ENCODE measurements around the gene ESPNL. TPM values are rescaled to one million over a fixed set of nuclear protein-coding genes. Genes with fewer than 3 reads are reported as not detected.

The ESPNL gene
- total RNA-seq, 4 donors from 2014 or later, result 0.78 to 1.3 (median 0.83) TPM; not detected in 1

DNA sequence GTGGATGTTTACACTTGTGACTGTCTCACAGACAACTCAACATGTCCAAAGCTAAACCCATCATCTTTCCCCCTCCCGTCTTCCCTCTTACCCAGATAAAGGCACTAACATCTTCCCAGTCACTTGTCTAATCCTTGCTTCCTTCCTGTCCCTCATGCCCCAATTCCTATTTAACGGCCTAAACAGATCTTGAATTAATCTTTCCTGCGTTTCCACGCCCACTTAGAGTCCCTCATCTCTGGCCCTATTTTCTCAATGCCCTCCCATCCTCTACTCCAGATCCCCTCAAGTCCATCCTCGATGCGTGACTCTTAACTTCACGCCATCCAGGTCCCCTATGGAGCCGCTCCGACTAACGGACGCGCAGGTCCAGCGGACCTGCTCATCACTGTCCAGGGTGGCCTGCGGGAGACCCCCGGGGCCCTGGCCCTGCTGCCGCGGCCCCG, 40.0 kb upstream of the ESPNL start:
- no peak for DNase-seq (ENCODE audit: extremely low spot score)
- Histone ChIP-seq H3K36me3 (peaks cover 0 to 9% (median 1%) of the 10 kb centered on the region in 4 donors), H3K27me3 (no peaks in the 10 kb centered on the region), H3K4me1 (peaks cover 10 to 27% (median 20%) of the 10 kb centered on the region in 4 donors), H3K4me3 (peak overlapping the region; percentile 64 to 93 (median 86)), H3K9me3 (no peaks in the 10 kb centered on the region), H3K27ac (replicated peaks in 1 of 4) (peak overlapping the region; percentile 90 to 95 (median 92))
- intact Hi-C loops (cut with DNase I), result loop anchor here (2.0 to 10.0 kb wide), 3 partner anchors 93 to 201 kb away; partner anchors contain the start of genes RAMP1 and UBE2F
- 4% methylated on average over 14 of the region's 18 CpGs for WGBS
- TF ChIP-seq POLR2AphosphoS5 (IDR thresholded peaks at IDR 0.05) (no peak), CTCF (IDR thresholded peaks at IDR 0.05) (no peak), POLR2A (IDR thresholded peaks at IDR 0.05; ENCODE audit: low read depth) (no peak), EP300 (IDR thresholded peaks at IDR 0.05) (no peak)

GRCh38 chr2:238060542-238061314, 39.4 kb upstream of the ESPNL start, which contains the start of gene SCLY:
Gene SCLY, plus strand, starts transcription at chr2:238061001. Its CDS starts 54 bp downstream, at chr2:238061055.
- DNase-seq (ENCODE audit: extremely low spot score), result peak; percentile 99
- Histone ChIP-seq H3K9me3 (no peaks in the 10 kb centered on the region), H3K4me1 (peaks cover 10 to 27% (median 20%) of the 10 kb centered on the region in 4 donors), H3K27me3 (no peaks in the 10 kb centered on the region), H3K27ac (replicated peaks in 1 of 4) (peak within 1 kb of the TSS; percentile 90 to 95 (median 92)), H3K4me3 (peak within 1 kb of the TSS; percentile 64 to 93 (median 86)), H3K36me3 (peaks cover 0 to 15% (median 4%) of the 10 kb centered on the region in 4 donors)
- WGBS, result 4% methylated on average over 9 of the region's 98 CpGs
- TF ChIP-seq POLR2AphosphoS5 (IDR thresholded peaks at IDR 0.05), result peak; percentile 86 to 96
- TF ChIP-seq CTCF (IDR thresholded peaks at IDR 0.05), result peak in 1 of 3 experiments; percentile 3
- TF ChIP-seq POLR2A (IDR thresholded peaks at IDR 0.05; ENCODE audit: low read depth), result peak; percentile 84
- TF ChIP-seq EP300 (IDR thresholded peaks at IDR 0.05), result no peak
- intact Hi-C loops (cut with DNase I), result loop anchor here (2.0 to 10.0 kb wide), 3 partner anchors 93 to 202 kb away; partner anchors contain the start of genes RAMP1 and UBE2F

DNA sequence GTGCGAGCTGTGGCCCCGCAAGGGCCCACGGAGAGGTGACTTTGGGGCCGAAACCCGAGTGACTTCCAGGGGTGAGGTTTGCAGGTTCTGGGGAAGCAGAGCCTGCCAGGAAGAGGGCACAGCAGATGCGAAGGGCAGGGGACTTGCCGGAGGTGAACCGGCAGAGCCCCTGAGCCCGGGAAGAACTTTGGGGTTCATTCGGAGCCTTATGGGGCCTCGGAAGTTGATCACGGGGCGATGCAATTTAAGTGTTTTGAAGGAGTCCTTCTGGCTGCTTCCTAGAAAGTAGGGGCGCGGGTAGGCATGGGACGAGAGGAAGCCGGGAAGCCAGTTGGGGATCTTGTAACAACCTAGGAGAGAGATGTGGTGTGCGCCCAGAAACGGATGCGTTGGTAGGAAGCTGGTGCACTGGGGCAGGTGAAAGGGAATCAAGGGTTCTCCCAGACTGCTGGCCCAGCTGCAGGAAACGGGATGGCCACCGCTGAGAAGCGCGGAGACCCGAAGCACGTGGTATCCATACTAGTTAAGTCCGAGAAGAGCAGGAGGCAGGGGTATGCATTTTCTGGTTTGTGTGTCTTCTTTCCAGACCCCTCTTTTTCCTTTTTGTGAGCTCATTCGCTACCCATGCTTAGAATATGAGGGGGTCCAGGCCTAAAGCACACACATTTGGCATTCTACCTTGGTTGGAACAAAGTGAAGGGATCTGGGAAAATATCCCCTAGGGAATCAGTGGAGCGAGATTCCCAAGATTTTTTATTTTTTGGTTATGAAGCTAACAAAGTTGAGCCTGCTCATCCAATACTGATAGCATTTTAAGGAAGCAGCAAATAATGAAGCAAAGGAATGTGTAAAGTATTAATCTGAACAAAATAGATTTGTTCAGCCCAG, 38.6 kb upstream of the ESPNL start:
- intact Hi-C loops (cut with DNase I), result loop anchor here (2.0 to 10.0 kb wide), 3 partner anchors 94 to 203 kb away; partner anchors contain the start of genes RAMP1 and UBE2F
- no peak for DNase-seq (ENCODE audit: extremely low spot score)
- no peaks in the 10 kb centered on the region for H3K9me3 ChIP-seq
- no peak for TF ChIP-seq POLR2AphosphoS5 (IDR thresholded peaks at IDR 0.05)
- no peak for TF ChIP-seq POLR2A (IDR thresholded peaks at IDR 0.05; ENCODE audit: low read depth)
- no peak for TF ChIP-seq CTCF (IDR thresholded peaks at IDR 0.05)
- TF ChIP-seq EP300 (IDR thresholded peaks at IDR 0.05), result no peak
- no peaks in the 10 kb centered on the region for H3K27me3 ChIP-seq
- peaks cover 0 to 23% (median 11%) of the 10 kb centered on the region in 4 donors for H3K36me3 ChIP-seq
- H3K4me3 ChIP-seq, result peak overlapping the region; percentile 64 to 93 (median 86)
- WGBS, result 3% methylated on average over 22 of the region's 29 CpGs
- H3K4me1 ChIP-seq, result peaks cover 10 to 27% (median 20%) of the 10 kb centered on the region in 4 donors
- H3K27ac ChIP-seq (replicated peaks in 1 of 4), result peak overlapping the region; percentile 90 to 95 (median 92)

DNA sequence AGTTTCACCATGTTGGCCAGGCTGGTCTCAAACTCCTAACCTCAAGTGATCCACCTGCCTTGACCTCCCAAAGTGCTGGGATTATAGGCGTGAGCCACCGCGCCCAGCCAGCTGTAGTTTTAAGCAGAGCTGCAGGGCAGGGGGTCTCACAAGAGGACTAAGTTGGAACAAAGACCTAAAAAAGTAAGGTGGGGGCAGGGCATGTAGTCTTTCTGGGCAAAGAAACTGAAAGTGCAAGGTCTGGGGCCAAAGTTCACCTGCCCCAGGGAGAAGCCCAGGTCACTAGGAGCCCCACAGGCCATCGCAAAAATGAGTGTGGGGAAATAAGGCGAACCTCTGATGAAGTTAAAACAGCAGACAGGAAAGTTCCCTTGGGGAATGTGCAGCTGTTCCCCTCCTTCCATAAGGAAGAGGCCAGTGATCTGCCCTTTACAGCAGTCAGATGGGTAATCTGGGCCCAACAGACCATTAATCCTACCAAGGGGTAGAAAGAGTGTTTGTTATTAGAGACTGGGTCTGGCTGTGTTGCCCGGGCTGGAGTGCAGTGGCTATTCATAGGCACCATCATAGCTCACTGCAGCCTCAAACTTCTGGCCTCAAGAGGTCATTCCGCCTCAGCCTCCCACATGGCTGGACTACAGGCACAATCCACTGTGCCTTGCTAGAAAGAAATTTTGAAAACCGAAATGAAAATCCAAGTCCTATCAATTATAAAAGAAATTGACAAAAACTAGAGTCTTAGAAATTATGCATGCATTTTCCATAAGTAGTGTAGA, 36.5 kb upstream of the ESPNL start:
- H3K9me3 ChIP-seq, result no peaks in the 10 kb centered on the region
- H3K27me3 ChIP-seq, result no peaks in the 10 kb centered on the region
- WGBS, result 92% methylated on average over 8 of the region's 8 CpGs
- TF ChIP-seq EP300 (IDR thresholded peaks at IDR 0.05), result no peak
- TF ChIP-seq POLR2A (IDR thresholded peaks at IDR 0.05; ENCODE audit: low read depth), result no peak
- no peak for TF ChIP-seq CTCF (IDR thresholded peaks at IDR 0.05)
- TF ChIP-seq POLR2AphosphoS5 (IDR thresholded peaks at IDR 0.05), result no peak
- intact Hi-C loops (cut with DNase I), result loop anchor here (5.0 to 10.0 kb wide), 2 partner anchors 96 to 139 kb away; partner anchors contain the start of gene UBE2F
- peaks cover 0 to 38% (median 26%) of the 10 kb centered on the region in 4 donors for H3K36me3 ChIP-seq
- no peak overlapping the region for H3K4me3 ChIP-seq
- DNase-seq (ENCODE audit: extremely low spot score), result no peak
- no peak overlapping the region for H3K27ac ChIP-seq (replicated peaks in 1 of 4)
- H3K4me1 ChIP-seq, result peaks cover 10 to 27% (median 20%) of the 10 kb centered on the region in 4 donors

Data from esophagus muscularis mucosa (tissue), 4 donors.